NT2/D1 (cell line): ENCODE data around the gene AFF3.

Experiments used
- DNase-seq: peaks from one replicate; pipeline ENCODE4 v3.0.0-alpha.2; 2011; ENCODE audit warnings: low read depth, low spot score
- H3K27me3 ChIP-seq: 2 replicates; pipeline ENCODE4 v1.6.0; 2011; ENCODE audit warnings: mild to moderate bottlenecking; ENCODE audit not compliant: insufficient read length, insufficient read depth
- H3K36me3 ChIP-seq: 2 replicates; pipeline ENCODE4 v1.6.1; 2011; ENCODE audit warnings: mild to moderate bottlenecking, low read length, mixed read lengths; ENCODE audit not compliant: insufficient read depth, insufficient read length
- H3K4me1 ChIP-seq: 2 replicates; pipeline ENCODE4 v1.5.1; 2011; ENCODE audit not compliant: insufficient read depth, insufficient read length
- H3K4me3 ChIP-seq: 2 replicates; pipeline ENCODE4 v1.5.1; 2011; ENCODE audit warnings: low read depth; ENCODE audit not compliant: insufficient read length
- H3K9ac ChIP-seq: 2 replicates; pipeline ENCODE4 v1.6.0; 2011; ENCODE audit warnings: low read depth; ENCODE audit not compliant: insufficient read length
- H3K9me3 ChIP-seq: 2 replicates; pipeline ENCODE4 v1.5.1; 2011; ENCODE audit warnings: mild to moderate bottlenecking, low read length; ENCODE audit not compliant: insufficient read depth
- SUZ12 ChIP-seq: IDR thresholded peaks from 2 replicates; pipeline ENCODE4 v1.6.1; 2011; ENCODE audit not compliant: insufficient read length, insufficient read depth; ENCODE audit errors: extremely low read depth
- YY1 ChIP-seq: IDR thresholded peaks from 2 replicates; pipeline ENCODE4 v1.6.1; 2011; ENCODE audit not compliant: insufficient read length, insufficient read depth
- ZNF274 ChIP-seq: IDR thresholded peaks from 2 replicates; pipeline ENCODE4 v1.6.1; 2011; ENCODE audit warnings: mild to moderate bottlenecking, low read depth, low read length

The AFF3 gene

DNA sequence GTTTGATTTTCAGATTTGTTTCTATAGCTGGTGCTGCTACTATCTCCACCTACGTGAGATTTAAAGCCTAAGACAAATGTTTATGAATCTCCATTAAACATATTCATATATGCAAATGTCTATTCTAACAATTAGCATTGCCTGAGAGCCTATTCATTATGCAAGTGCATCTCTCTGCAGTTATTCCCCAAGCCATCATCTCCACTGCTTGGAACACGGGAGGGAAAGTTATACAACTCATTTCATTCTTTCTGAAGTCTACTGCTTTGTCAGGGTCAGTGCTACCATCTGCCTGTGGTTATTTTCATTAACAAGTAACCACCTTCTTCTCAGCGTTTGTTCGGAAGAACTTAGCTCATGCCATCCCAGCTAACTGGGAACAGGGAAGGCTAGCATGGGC, 463.8 kb downstream of the AFF3 start:
- Histone ChIP-seq H3K4me1 (no peaks in the 10 kb centered on the region), H3K36me3 (no peaks in the 10 kb centered on the region), H3K4me3 (no peak overlapping the region), H3K27me3 (no peaks in the 10 kb centered on the region), H3K9ac (no peak overlapping the region), H3K9me3 (no peaks in the 10 kb centered on the region)
- DNase-seq, result no peak
- no peak for TF ChIP-seq YY1
- TF ChIP-seq SUZ12, result no peak
- TF ChIP-seq ZNF274, result no peak

DNA sequence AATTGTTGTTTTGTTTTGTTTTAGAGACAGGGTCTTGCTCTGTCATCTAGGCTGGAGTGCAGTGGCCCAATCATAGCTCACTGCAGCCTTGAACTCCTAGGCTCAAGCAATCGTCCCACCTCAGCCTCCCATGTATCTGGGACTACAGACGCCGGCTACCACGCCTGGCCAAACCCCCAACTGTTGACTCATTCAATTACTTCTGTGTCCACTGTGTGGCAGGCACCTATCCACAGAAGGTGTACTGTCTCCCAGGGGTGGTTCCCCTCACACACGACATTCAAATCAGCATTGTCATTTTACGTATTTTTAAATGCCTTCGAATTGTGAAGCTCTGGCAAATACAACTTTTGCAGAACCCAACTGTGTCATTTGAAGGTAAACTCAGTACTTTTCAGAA, 464.6 kb downstream of the AFF3 start:
- Histone ChIP-seq H3K36me3 (no peaks in the 10 kb centered on the region), H3K9ac (no peak overlapping the region), H3K4me3 (no peak overlapping the region), H3K9me3 (no peaks in the 10 kb centered on the region), H3K4me1 (no peaks in the 10 kb centered on the region), H3K27me3 (no peaks in the 10 kb centered on the region)
- no peak for DNase-seq
- no peak for TF ChIP-seq SUZ12
- TF ChIP-seq YY1, result no peak
- no peak for TF ChIP-seq ZNF274

DNA sequence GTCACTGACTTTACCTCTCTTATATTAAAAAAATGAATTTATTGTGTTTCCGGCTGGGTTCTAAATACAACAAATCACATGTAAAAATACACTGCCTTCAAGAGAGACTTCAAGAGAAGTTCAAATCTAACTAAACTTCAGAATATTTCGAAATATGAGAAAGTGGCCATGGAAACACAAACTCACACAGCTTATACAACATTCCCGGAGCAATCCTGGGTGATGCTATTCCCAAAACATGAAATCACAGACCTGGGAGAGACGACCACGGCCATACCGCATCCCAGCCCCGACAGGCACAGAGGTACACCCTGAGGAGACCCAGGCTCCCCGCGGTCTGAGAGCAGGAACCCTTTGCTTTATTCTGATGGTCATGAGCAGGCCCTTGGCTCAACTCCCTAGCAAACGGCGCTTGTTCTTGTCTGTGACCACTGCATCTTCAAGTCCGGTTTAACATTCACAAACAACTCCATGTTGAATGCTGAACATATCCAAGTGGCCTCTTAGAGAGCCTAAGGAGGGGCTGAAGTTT, 467.2 kb downstream of the AFF3 start:
- TF ChIP-seq SUZ12 (no peak), ZNF274 (no peak), YY1 (no peak)
- Histone ChIP-seq H3K4me3 (no peak overlapping the region), H3K9ac (no peak overlapping the region), H3K4me1 (no peaks in the 10 kb centered on the region), H3K9me3 (no peaks in the 10 kb centered on the region), H3K27me3 (no peaks in the 10 kb centered on the region), H3K36me3 (no peaks in the 10 kb centered on the region)
- DNase-seq, result no peak

DNA sequence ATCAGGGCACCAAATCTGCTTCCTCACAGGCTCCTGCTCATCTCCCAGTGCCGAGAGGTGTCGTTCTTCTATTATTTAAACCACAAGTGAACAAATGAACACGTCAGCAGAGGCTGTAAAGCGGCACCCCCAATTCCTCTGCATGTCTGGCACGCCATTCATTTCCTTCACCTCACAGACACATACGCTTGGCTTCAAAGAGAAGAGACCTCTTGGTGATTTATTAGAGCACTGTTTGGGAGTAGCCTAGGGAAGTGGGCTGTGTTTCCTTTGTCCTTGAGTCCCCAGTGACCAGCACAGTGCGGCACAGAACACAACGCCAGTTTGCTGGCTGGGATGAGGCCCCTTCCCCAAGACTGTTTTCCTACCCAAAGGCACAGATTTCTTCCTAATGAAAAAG, 468.3 kb downstream of the AFF3 start:
- Histone ChIP-seq H3K36me3 (no peaks in the 10 kb centered on the region), H3K4me1 (no peaks in the 10 kb centered on the region), H3K9ac (no peak overlapping the region), H3K4me3 (no peak overlapping the region), H3K27me3 (no peaks in the 10 kb centered on the region), H3K9me3 (peaks cover 1% of the 10 kb centered on the region; the same call in 1 of the 2 replicates)
- no peak for DNase-seq
- no peak for TF ChIP-seq SUZ12
- TF ChIP-seq YY1, result no peak
- no peak for TF ChIP-seq ZNF274

DNA sequence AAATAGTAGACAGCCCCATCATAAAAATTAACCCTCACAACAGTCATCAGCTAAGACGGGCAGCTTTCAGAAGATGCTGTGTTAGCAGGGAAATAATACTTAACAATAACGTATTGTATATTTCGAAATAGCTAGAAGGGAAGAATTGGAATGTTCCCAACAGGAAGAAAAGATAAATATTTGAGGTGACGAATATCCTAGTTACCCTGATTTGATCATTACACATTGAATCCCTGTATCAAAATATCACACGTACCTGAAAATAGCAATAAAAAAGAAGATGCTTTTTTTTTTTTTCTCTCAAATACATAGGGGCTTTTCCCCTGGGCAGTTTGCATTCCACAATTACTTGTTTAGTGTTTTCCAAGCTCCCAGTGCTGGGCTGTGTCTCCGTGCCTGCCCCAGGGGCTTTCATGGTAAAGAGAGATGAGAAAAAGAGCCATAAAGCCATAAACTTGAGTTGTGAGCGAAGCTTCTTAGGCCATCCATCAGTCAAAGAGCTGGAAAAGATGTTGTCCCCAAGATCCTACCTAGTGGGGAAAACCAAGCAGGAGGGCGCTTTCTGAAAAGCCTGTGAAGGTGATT, 469.5 kb downstream of the AFF3 start:
- Histone ChIP-seq H3K4me3 (no peak overlapping the region), H3K4me1 (no peaks in the 10 kb centered on the region), H3K9ac (no peak overlapping the region), H3K27me3 (no peaks in the 10 kb centered on the region), H3K9me3 (peaks cover 6% of the 10 kb centered on the region; the same call in 1 of the 2 replicates), H3K36me3 (no peaks in the 10 kb centered on the region)
- TF ChIP-seq ZNF274, result no peak
- no peak for TF ChIP-seq SUZ12
- no peak for TF ChIP-seq YY1
- no peak for DNase-seq

DNA sequence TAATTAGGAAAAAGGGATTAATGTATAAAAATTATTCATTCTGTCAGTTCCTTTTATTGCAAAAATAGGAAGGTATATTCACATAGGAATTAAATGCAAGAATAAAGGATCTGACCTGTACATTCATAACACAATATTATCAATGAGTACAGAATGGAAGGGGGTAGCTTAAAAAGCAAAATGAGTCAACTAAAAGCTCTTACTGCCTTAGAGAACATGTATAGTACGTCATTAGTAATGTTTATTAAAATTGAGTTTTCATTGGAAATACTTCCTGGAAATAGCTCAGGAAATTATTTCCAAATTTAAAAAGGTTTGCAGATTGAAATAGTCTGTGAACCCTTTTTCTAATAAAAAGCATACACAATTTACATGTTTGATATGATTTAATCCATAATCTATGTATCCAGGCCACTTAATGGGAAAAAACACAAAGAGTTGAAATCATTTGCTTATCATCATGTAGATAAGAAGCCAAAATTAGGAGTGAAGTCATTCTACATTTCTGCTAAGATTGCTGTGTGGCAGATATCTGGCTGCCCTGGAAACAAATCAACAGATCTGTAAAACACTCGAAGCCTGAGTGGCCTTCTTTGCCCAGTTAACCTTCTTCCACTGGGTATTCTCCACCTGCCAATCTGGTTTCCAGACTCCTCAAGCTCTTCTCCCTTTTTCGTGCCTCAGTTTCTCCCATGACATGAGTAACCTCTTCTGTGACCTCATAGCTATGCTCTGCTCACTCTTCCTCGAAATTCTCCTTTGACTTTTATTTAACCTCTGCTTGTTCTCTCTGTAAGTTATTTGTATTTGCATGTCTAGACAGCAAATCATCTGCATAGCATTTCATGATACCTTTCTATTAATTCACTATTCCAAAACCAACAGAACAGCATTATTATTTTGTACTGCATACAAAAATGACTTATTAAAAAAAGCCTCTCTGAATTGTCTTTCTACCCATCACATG, 471.3 kb downstream of the AFF3 start:
- Histone ChIP-seq H3K9ac (no peak overlapping the region), H3K27me3 (no peaks in the 10 kb centered on the region), H3K4me1 (no peaks in the 10 kb centered on the region), H3K36me3 (no peaks in the 10 kb centered on the region), H3K9me3 (peaks cover 6% of the 10 kb centered on the region; the same call in 1 of the 2 replicates), H3K4me3 (no peak overlapping the region)
- TF ChIP-seq YY1, result no peak
- no peak for TF ChIP-seq ZNF274
- no peak for TF ChIP-seq SUZ12
- DNase-seq, result no peak

DNA sequence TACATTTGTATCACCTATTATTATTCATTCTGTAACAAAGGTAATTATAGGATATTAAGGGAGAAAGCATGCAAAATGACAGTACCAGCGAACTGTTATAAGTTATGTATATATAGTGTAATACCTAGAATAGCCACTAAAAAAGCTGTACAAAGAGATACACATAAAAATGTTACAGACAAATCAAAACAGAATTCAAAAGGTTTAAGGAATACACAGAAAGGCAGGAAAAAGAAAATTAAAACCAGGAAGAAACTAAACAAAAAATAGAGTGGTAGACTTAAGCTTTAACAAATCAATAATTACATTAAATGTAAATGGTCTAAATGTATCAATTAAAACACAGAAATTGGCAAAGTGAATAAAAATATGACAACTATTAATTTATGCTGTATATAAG, 476.1 kb downstream of the AFF3 start:
- H3K9me3 ChIP-seq, result peaks cover 6% of the 10 kb centered on the region; the same call in 1 of the 2 replicates
- H3K36me3 ChIP-seq, result no peaks in the 10 kb centered on the region
- TF ChIP-seq ZNF274 (no peak), YY1 (no peak), SUZ12 (no peak)
- no peaks in the 10 kb centered on the region for H3K4me1 ChIP-seq
- H3K4me3 ChIP-seq, result no peak overlapping the region
- H3K27me3 ChIP-seq, result no peaks in the 10 kb centered on the region
- no peak for DNase-seq
- H3K9ac ChIP-seq, result no peak overlapping the region
